GM10266 (cell line): ENCODE data around the gene TMEM184B.

Experiments used
- DNase-seq: peaks from one replicate; pipeline ENCODE4 v3.0.0; 2012; ENCODE audit errors: extremely low spot score
- CTCF ChIP-seq: IDR thresholded peaks from 2 replicates; pipeline ENCODE4 v1.5.1; 2012; ENCODE audit warnings: mild to moderate bottlenecking, low read depth; ENCODE audit not compliant: control insufficient read depth, insufficient read depth; ENCODE audit errors: missing control alignments

TMEM184B gene

GRCh38 chr22:38255697-38256096, 17.1 kb downstream of the TMEM184B start:
- DNase-seq, result no peak
- no peak for TF ChIP-seq CTCF

- DNase-seq, result no peak
- no peak for TF ChIP-seq CTCF
These were observed 21.5 kb downstream of the TMEM184B start for GRCh38 chr22:38251341-38251692.

GRCh38 chr22:38250643-38251340, 22.0 kb downstream of the TMEM184B start:
- no peak for DNase-seq
- TF ChIP-seq CTCF, result no peak

- DNase-seq, result no peak
- no peak for TF ChIP-seq CTCF
These were observed 22.8 kb downstream of the TMEM184B start for GRCh38 chr22:38249803-38250642.

GRCh38 chr22:38249301-38249700, 23.5 kb downstream of the TMEM184B start:
- no peak for TF ChIP-seq CTCF
- no peak for DNase-seq

GRCh38 chr22:38248280-38248679, 24.5 kb downstream of the TMEM184B start:
- no peak for DNase-seq
- TF ChIP-seq CTCF, result no peak

- DNase-seq, result no peak
- no peak for TF ChIP-seq CTCF
These were observed 25.1 kb downstream of the TMEM184B start for GRCh38 chr22:38247713-38248112.
